K562 (cell line): Measurements from ENCODE around the gene RAB3GAP2. TPM values are rescaled to one million over a fixed set of nuclear protein-coding genes. Genes with fewer than 3 reads are reported as not detected.

Source experiments
- ATAC-seq: fragments of 200-7000 bp; cut with Tn5 transposase; 3 replicates; pipeline ENCODE4 v1.9.1; 2020; ENCODE audit warnings: moderate library complexity
- BruUV-seq: library from RNA; stranded (reverse); fragments of 400-500 nt; replicated peaks from 2 replicates; lab custom pipeline; 2021; lab: Mats Ljungman, UMichigan
- CTCF ChIA-PET: fragments of 300-600 bp; formaldehyde crosslinking; extraction: SDS; loops from one replicate; lab custom pipeline; 2021; ENCODE audit warnings: low intra/inter-chr PET ratio; lab: Yijun Ruan, JAX
- POLR2A ChIA-PET: fragments of 300-600, 350-650 bp; sonication (Branson Sonifier 250); formaldehyde crosslinking; extraction: SDS; loops from one replicate; lab custom pipeline; 2021; ENCODE audit warnings: antibody characterized with exemption, inconsistent platforms; lab: Yijun Ruan, JAX
- DNase-seq, 4 experiments: peaks; one replicate each; pipeline versions ENCODE4 v3.0.0 to v3.0.0-alpha.2; 2011 to 2018; ENCODE audit warnings: low spot score in 3 of 4, mixed read lengths in 3 of 4; ENCODE audit errors: extremely low read depth in 1 of 4
- FAIRE-seq: peaks from 2 replicates; lab custom pipeline; 2011; peaks lifted over from hg19 to GRCh38; lab: Jason Lieb, UNC
- H2AFZ ChIP-seq: 2 replicates; pipeline ENCODE4 v1.6.0; 2011; ENCODE audit warnings: low read depth, low read length, control low read depth, inconsistent platforms
- H3K27ac ChIP-seq: fragments of 200-600 bp; 3 replicates; pipeline ENCODE4 v1.8.0; 2011; ENCODE audit warnings: low read depth, mild to moderate bottlenecking, control low read depth, inconsistent platforms, low read length, moderate library complexity, mixed read lengths; ENCODE audit errors: extremely low read depth
- H3K27me3 ChIP-seq, 2 experiments: fragments of 300-600 bp in 1 of 2; 2 replicates in 1 of 2; 3 replicates in 1 of 2; pipeline versions ENCODE4 v1.6.0 to v1.8.0; 2011; ENCODE audit warnings: inconsistent platforms in 2 of 2, low read length in 2 of 2, mild to moderate bottlenecking in 1 of 2, mixed read lengths in 1 of 2, moderate library complexity in 1 of 2; ENCODE audit not compliant: control insufficient read depth in 2 of 2, insufficient read depth in 2 of 2
- H3K36me3 ChIP-seq: fragments of 300-600 bp; 3 replicates; pipeline ENCODE4 v1.8.0; 2011; ENCODE audit warnings: mild to moderate bottlenecking, low read length, inconsistent platforms; ENCODE audit not compliant: control insufficient read depth, insufficient read depth
- H3K4me1 ChIP-seq, 2 experiments: fragments of 200-600 bp in 1 of 2; replicated peaks in 1 of 2; 2 replicates in 1 of 2; 3 replicates in 1 of 2; pipeline versions ENCODE4 v1.5.1 to v1.8.0; 2011; ENCODE audit warnings: inconsistent platforms in 2 of 2, low read length in 2 of 2, mild to moderate bottlenecking in 1 of 2, mixed read lengths in 1 of 2, moderate library complexity in 1 of 2; ENCODE audit not compliant: control insufficient read depth in 2 of 2, insufficient read depth in 2 of 2
- H3K4me2 ChIP-seq: 2 replicates; pipeline ENCODE4 v1.6.1; 2011; ENCODE audit warnings: low read length, control low read depth, inconsistent platforms, mixed read lengths; ENCODE audit not compliant: insufficient read depth
- H3K4me3 ChIP-seq: fragments of 200-600 bp; sonication (generic), shearing (Covaris generic); 2 replicates; pipeline ENCODE4 v1.5.1; 2016; ENCODE audit warnings: control low read depth, inconsistent platforms
- H3K79me2 ChIP-seq: fragments of 200-600 bp; 3 replicates; pipeline ENCODE4 v1.8.0; 2011; ENCODE audit warnings: low read length, inconsistent platforms; ENCODE audit not compliant: control insufficient read depth, insufficient read depth
- H3K9ac ChIP-seq, 2 experiments: 2 replicates each; pipeline versions ENCODE4 v1.6.0 to v1.6.1; 2011; ENCODE audit warnings: low read depth in 2 of 2, low read length in 2 of 2, control low read depth in 1 of 2, inconsistent platforms in 1 of 2, mild to moderate bottlenecking in 1 of 2, mixed read lengths in 1 of 2; ENCODE audit not compliant: insufficient read depth in 1 of 2
- H3K9me1 ChIP-seq: one replicate; pipeline ENCODE4 v1.6.0; 2011; ENCODE audit warnings: inconsistent platforms, mild to moderate bottlenecking, low read length, moderate library complexity; ENCODE audit not compliant: control insufficient read depth, insufficient read depth
- H3K9me3 ChIP-seq: replicated peaks from 2 replicates; pipeline ENCODE4 v1.5.1; 2011; ENCODE audit warnings: low read depth, low read length, inconsistent platforms; ENCODE audit not compliant: control insufficient read depth, insufficient read depth
- H4K20me1 ChIP-seq: replicated peaks from 2 replicates; pipeline ENCODE4 v1.6.1; 2011; ENCODE audit warnings: low read length, inconsistent platforms, mixed read lengths; ENCODE audit not compliant: control insufficient read depth, insufficient read depth
- C11orf30 ChIP-seq: fragments of 450-650 bp; IDR thresholded peaks from 2 replicates; pipeline ENCODE4 v1.6.1; 2016; ENCODE audit warnings: low read depth, mild to moderate bottlenecking
- CEBPG ChIP-seq, 3 experiments: fragments of 200-800 bp in 1 of 3; sonication (Bioruptor generic) in 1 of 3; sonication (generic) in 1 of 3; formaldehyde crosslinking in 1 of 3; IDR thresholded peaks in 2 of 3; conservative IDR thresholded peaks in 1 of 3; 2 replicates each; pipeline versions ENCODE4 v1.6.1 to v1.8.0; 2016 to 2022; ENCODE audit warnings: missing compliant biosample characterization in 2 of 3, missing genetic modification characterization in 2 of 3, mild to moderate bottlenecking in 1 of 3, missing genetic modification reagents in 1 of 3
- CTBP1 ChIP-seq: fragments of 450-650 bp; IDR thresholded peaks from 2 replicates; pipeline ENCODE4 v1.6.1; 2016; ENCODE audit warnings: borderline replicate concordance
- GATAD2B ChIP-seq: fragments of 450-650 bp; IDR thresholded peaks from 2 replicates; pipeline ENCODE4 v1.6.1; 2017; ENCODE audit warnings: mild to moderate bottlenecking, borderline replicate concordance
- MAFF ChIP-seq: IDR thresholded peaks from 2 replicates; pipeline ENCODE4 v1.6.1; 2012; ENCODE audit warnings: low read length, improper control_type of control experiment
- ZNF253 ChIP-seq: fragments of 250-450 bp; sonication (Bioruptor Pico); conservative IDR thresholded peaks from 2 replicates; pipeline ENCODE4 v1.6.1; 2021; ENCODE audit warnings: mild to moderate bottlenecking
- ZNF316 ChIP-seq: fragments of 450-650 bp; IDR thresholded peaks from 2 replicates; pipeline ENCODE4 v1.6.1; 2016
- WGBS: fragments of 100-300 bp; shearing (Covaris generic); methylation state at CpG from one replicate; pipeline ENCODE4 v1.1.6; 2016; ENCODE audit warnings: low coverage, mixed read lengths; ENCODE audit not compliant: insufficient coverage; ENCODE audit errors: missing lambda C conversion rate; 5-methylcytosine and 5-hydroxymethylcytosine counted together
- in situ Hi-C: fragments of 300-500 bp; cut with MboI; formaldehyde crosslinking; loops from 4 replicates; pipeline ENCODE4 v1.15.0; 2018; ENCODE audit warnings: inconsistent platforms, mixed read lengths
- intact Hi-C: fragments of 100-400 bp; cut with micrococcal nuclease; formaldehyde crosslinking; loops from 2 replicates; pipeline ENCODE4 v1.14.2; 2022
- polyA plus RNA-seq, 8 experiments: library from polyadenylated mRNA; depleted of rRNA in 4 of 8; stranded (reverse) in 5 of 8; unstranded in 3 of 8; fragments of >200 nt; fragmentation: Nextera tagmentation in 2 of 8; fragmentation: Illumina TruSeq in 1 of 8; extraction: Ambion mirVana in 2 of 8; extraction: Trizol in 1 of 8; gene quantifications; 2 replicates each; pipeline versions ENCODE4 v1.2.1 to v1.2.3, GENCODE V29; 2011 to 2014; ENCODE audit warnings: inconsistent platforms in 1 of 8, missing spikeins in 1 of 8
- total RNA-seq, 7 experiments: library from RNA; depleted of rRNA in 6 of 7; stranded (reverse); fragments of >200 nt in 6 of 7; fragmentation: Illumina TruSeq in 2 of 7; extraction: Trizol in 2 of 7; gene quantifications; 2 replicates each; pipeline versions ENCODE4 v1.2.1 to v1.2.3, GENCODE V29; 2011 to 2021; ENCODE audit warnings: low replicate concordance in 1 of 7
- TF ChIP-seq, protein P1 (sequence below), 3 experiments: IDR thresholded peaks in 2 of 3; conservative IDR thresholded peaks in 1 of 3; 2 replicates each; pipeline ENCODE4 v1.5.1; 2011 to 2012; ENCODE audit warnings: low read length in 3 of 3, mild to moderate bottlenecking in 3 of 3, control low read depth in 2 of 3, improper control_type of control experiment in 1 of 3, inconsistent platforms in 1 of 3, low read depth in 1 of 3, mixed read lengths in 1 of 3, moderate library complexity in 1 of 3; ENCODE audit not compliant: insufficient read depth in 2 of 3
- TF ChIP-seq, protein P2 (sequence below): IDR thresholded peaks from 2 replicates; pipeline ENCODE4 v1.6.1; 2011; ENCODE audit warnings: borderline replicate concordance, low read depth, mild to moderate bottlenecking, moderate library complexity, low read length; ENCODE audit not compliant: insufficient read depth, poor library complexity, severe bottlenecking

Gene RAB3GAP2
- total and polyA plus RNA-seq, 9 of the 15 experiments (the other 6 are each of a cell fraction or from before 2014, with no cell fraction given): 14.1 to 69.1 (median 32.2) TPM

DNA sequence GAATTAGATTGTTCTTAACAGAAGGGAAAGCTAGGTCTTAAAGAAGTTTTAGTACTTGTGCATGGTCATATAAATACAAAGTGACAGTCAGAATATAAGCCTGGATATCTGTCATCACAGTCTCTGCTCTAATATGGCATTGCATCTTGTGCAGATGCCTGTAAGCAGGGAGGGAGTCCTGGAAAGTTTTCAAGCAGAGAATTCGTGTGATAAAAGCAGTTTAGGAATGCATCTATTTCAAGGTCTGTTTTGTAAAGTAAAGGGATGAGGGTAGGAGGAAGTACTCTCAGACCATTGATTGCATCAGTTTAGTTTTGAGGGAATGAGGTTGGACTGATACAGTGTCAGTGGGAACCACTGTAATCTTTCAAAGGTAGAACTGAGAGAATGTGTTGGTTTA, 147.7 kb downstream of the RAB3GAP2 start:
- Histone ChIP-seq H3K27me3 (no peaks in the 10 kb centered on the region), H3K36me3 (peaks cover 52% of the 10 kb centered on the region), H3K9me1 (no peaks in the 10 kb centered on the region), H3K4me1 (peaks cover 0 to 3% of the 10 kb centered on the region in 2 experiments; a peak in 1 of 5 replicates), H3K9ac (no peak overlapping the region), H4K20me1 (no peaks in the 10 kb centered on the region), H3K4me3 (no peak overlapping the region), H3K9me3 (no peaks in the 10 kb centered on the region), H3K27ac (no peak overlapping the region), H3K4me2 (no peak overlapping the region), H3K79me2 (no peaks in the 10 kb centered on the region; the same call in 2 of the 3 replicates), H2AFZ (no peak overlapping the region)
- TF ChIP-seq CTBP1: peak; percentile 59; the same call in 1 of the 2 replicates
- TF ChIP-seq CEBPG (CRISPR knock-in tag; IDR thresholded peaks at IDR 0.05): peak; percentile 46; the same call in 1 of the 2 replicates
- TF ChIP-seq CEBPG (tag; conservative IDR thresholded peaks at IDR 0.05 in 1 of 2, IDR thresholded peaks at IDR 0.05 in 1 of 2): peak in 1 of 2 experiments; percentile 76; a peak in 2 of 4 replicates
- no peak for TF ChIP-seq GATAD2B
- in situ Hi-C loops: no loop called here
- no TSS peak for BruUV-seq
- FAIRE-seq: no peak
- no peak for DNase-seq
- WGBS: 11% methylated on average over 1 of the region's 1 CpG
- intact Hi-C loops: no loop called here
- peak; percentile 65 for ATAC-seq
- ChIA-PET CTCF (no interaction called here), POLR2A (interaction anchor here (0.7 to 2.0 kb wide), 2 partner anchors 12 to 63 kb away, joined by 4 to 5 read pairs; no protein-coding TSS in a partner anchor)

DNA sequence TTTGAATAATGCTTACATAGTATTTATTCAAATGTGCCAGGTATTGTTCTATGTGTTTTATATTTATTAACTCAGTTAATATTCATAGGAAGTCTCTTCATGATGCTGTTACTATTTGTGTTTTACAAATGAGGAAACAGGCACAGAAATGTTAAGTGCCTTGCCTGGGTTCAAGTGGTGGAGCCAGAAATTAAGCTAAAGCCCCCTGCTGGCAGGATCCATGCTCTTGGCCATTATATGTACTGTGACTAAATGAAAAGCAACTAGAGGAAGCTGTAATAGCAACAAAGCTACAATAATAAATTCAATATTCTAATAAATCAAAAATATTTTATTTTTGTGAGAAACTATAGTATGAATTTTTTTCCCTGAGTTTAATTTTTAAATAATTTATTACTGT, 148.4 kb downstream of the RAB3GAP2 start:
- no TSS peak for BruUV-seq
- TF ChIP-seq ZNF316 (peak; percentile 70), ZNF253 (CRISPR knock-in tag) (no peak), MAFF (0 out of 2 replicates have a peak, but pooled peaks have one; percentile 1), C11orf30 (peak; percentile 45; the same call in 1 of the 2 replicates)
- TF ChIP-seq, protein P1, sequence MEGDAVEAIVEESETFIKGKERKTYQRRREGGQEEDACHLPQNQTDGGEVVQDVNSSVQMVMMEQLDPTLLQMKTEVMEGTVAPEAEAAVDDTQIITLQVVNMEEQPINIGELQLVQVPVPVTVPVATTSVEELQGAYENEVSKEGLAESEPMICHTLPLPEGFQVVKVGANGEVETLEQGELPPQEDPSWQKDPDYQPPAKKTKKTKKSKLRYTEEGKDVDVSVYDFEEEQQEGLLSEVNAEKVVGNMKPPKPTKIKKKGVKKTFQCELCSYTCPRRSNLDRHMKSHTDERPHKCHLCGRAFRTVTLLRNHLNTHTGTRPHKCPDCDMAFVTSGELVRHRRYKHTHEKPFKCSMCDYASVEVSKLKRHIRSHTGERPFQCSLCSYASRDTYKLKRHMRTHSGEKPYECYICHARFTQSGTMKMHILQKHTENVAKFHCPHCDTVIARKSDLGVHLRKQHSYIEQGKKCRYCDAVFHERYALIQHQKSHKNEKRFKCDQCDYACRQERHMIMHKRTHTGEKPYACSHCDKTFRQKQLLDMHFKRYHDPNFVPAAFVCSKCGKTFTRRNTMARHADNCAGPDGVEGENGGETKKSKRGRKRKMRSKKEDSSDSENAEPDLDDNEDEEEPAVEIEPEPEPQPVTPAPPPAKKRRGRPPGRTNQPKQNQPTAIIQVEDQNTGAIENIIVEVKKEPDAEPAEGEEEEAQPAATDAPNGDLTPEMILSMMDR (IDR thresholded peaks at IDR 0.05 in 2 of 3, conservative IDR thresholded peaks at IDR 0.05 in 1 of 3; ENCODE audit: insufficient read depth in 2 of 3, low read depth in 1 of 3, low read length in 3 of 3): peak; percentile 41 to 56 (median 56)
- TF ChIP-seq, protein P2, sequence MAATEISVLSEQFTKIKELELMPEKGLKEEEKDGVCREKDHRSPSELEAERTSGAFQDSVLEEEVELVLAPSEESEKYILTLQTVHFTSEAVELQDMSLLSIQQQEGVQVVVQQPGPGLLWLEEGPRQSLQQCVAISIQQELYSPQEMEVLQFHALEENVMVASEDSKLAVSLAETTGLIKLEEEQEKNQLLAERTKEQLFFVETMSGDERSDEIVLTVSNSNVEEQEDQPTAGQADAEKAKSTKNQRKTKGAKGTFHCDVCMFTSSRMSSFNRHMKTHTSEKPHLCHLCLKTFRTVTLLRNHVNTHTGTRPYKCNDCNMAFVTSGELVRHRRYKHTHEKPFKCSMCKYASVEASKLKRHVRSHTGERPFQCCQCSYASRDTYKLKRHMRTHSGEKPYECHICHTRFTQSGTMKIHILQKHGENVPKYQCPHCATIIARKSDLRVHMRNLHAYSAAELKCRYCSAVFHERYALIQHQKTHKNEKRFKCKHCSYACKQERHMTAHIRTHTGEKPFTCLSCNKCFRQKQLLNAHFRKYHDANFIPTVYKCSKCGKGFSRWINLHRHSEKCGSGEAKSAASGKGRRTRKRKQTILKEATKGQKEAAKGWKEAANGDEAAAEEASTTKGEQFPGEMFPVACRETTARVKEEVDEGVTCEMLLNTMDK: peak; percentile 47
- Histone ChIP-seq H3K79me2 (no peaks in the 10 kb centered on the region; the same call in 2 of the 3 replicates), H3K9me3 (no peaks in the 10 kb centered on the region), H3K27me3 (no peaks in the 10 kb centered on the region), H3K9ac (no peak overlapping the region), H3K27ac (no peak overlapping the region), H3K4me3 (no peak overlapping the region), H3K4me2 (no peak overlapping the region), H3K36me3 (peaks cover 47% of the 10 kb centered on the region), H2AFZ (no peak overlapping the region), H3K9me1 (no peaks in the 10 kb centered on the region), H3K4me1 (peaks cover 0 to 6% of the 10 kb centered on the region in 2 experiments; a peak in 2 of 5 replicates), H4K20me1 (no peaks in the 10 kb centered on the region)
- ChIA-PET CTCF (interaction anchor here (0.6 kb wide), 1 partner anchor 247 kb away, joined by 3 read pairs; no protein-coding TSS in a partner anchor), POLR2A (interaction anchor here (0.7 to 2.0 kb wide), 2 partner anchors 11 to 64 kb away, joined by 4 to 5 read pairs; no protein-coding TSS in a partner anchor)
- no peak for FAIRE-seq
- peak in 3 of 4 experiments; percentile 22 to 42 (median 28) for DNase-seq
- in situ Hi-C loops: no loop called here
- intact Hi-C loops: no loop called here
- peak; percentile 73 for ATAC-seq
